HepG2 (cell line): Measurements from ENCODE around the gene ACAN.

Experiments
- DPF2 ChIP-seq: sonication (generic); formaldehyde crosslinking; IDR thresholded peaks from 2 replicates; pipeline ENCODE4 v1.4.0; 2020; ENCODE audit warnings: mild to moderate bottlenecking, low read depth, missing genetic modification reagents, borderline replicate concordance
- EP300 ChIP-seq, 3 experiments: sonication (generic) in 1 of 3; formaldehyde crosslinking in 1 of 3; IDR thresholded peaks; 2 replicates each; pipeline versions ENCODE4 v1.5.1 to v1.6.1; 2011 to 2020; ENCODE audit warnings: low read depth in 2 of 3, low read length in 2 of 3, borderline replicate concordance in 1 of 3, improper control_type of control experiment in 1 of 3, mild to moderate bottlenecking in 1 of 3, missing genetic modification reagents in 1 of 3, moderate library complexity in 1 of 3
- FOXA1 ChIP-seq, 2 experiments: fragments of 450-650 bp in 1 of 2; sonication (generic) in 1 of 2; formaldehyde crosslinking in 1 of 2; IDR thresholded peaks; 2 replicates each; pipeline versions ENCODE4 v1.4.0 to v1.6.1; 2016 to 2020; ENCODE audit warnings: missing genetic modification reagents in 1 of 2
- HCFC1 ChIP-seq: fragments of 150-350 bp; IDR thresholded peaks from 2 replicates; pipeline ENCODE4 v1.6.1; 2014; ENCODE audit warnings: low read depth, low read length
- THAP11 ChIP-seq: IDR thresholded peaks from 2 replicates; pipeline ENCODE4 v1.6.1; 2016; ENCODE audit warnings: missing biosample characterization, missing genetic modification reagents
- TF ChIP-seq, protein P1 (sequence below): sonication (generic); formaldehyde crosslinking; IDR thresholded peaks from 2 replicates; pipeline ENCODE4 v1.4.0; 2020; ENCODE audit warnings: mild to moderate bottlenecking, missing genetic modification reagents
- TF ChIP-seq, protein P2 (sequence below): sonication (generic); formaldehyde crosslinking; IDR thresholded peaks from 2 replicates; pipeline ENCODE4 v1.5.0; 2020; ENCODE audit warnings: mild to moderate bottlenecking, missing genetic modification reagents, moderate library complexity
- TF ChIP-seq, protein P3 (sequence below): sonication (generic); formaldehyde crosslinking; IDR thresholded peaks from 2 replicates; pipeline ENCODE4 v1.8.0; 2022; ENCODE audit warnings: mild to moderate bottlenecking, missing genetic modification reagents; ENCODE audit not compliant: insufficient replicate concordance

DNA sequence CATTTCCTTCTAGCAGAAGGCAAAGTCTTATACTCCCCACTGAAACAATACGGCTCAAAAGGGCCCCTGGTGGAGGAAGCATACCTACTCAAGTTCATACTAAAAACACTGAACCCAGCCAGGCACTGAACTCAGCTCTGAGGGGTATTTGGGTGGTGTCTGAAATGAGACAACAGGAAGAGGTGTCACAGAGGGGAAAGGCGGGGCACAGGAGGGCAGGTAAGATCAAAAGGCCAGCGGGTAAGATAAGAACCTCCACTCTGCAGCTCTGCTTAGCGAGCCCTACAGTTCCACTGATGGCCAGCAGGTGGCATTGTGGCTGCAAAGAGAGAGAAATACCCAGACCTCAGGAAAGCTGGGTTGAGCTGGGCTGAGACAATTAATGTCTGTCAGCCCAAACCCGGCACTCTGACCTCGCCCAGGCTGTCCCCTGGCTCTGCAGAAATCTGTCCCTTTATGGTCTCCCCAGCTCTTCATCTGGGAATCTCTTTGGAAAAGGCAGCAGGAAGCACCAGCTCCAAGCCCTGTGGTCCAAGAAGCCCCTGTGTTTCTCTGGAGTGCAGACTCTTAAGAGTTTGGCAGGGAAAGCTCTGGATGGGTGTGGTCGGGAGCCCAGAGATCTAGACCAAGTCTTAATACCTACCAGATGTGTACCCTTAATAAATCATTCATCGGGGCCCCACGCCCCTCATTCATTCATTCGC lies 101.5 kb downstream of the ACAN start:
- TF ChIP-seq, protein P1, sequence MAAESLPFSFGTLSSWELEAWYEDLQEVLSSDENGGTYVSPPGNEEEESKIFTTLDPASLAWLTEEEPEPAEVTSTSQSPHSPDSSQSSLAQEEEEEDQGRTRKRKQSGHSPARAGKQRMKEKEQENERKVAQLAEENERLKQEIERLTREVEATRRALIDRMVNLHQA (CRISPR knock-in tag), result no peak
- TF ChIP-seq, protein P2, sequence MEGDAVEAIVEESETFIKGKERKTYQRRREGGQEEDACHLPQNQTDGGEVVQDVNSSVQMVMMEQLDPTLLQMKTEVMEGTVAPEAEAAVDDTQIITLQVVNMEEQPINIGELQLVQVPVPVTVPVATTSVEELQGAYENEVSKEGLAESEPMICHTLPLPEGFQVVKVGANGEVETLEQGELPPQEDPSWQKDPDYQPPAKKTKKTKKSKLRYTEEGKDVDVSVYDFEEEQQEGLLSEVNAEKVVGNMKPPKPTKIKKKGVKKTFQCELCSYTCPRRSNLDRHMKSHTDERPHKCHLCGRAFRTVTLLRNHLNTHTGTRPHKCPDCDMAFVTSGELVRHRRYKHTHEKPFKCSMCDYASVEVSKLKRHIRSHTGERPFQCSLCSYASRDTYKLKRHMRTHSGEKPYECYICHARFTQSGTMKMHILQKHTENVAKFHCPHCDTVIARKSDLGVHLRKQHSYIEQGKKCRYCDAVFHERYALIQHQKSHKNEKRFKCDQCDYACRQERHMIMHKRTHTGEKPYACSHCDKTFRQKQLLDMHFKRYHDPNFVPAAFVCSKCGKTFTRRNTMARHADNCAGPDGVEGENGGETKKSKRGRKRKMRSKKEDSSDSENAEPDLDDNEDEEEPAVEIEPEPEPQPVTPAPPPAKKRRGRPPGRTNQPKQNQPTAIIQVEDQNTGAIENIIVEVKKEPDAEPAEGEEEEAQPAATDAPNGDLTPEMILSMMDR (CRISPR knock-in tag), result peak; percentile 95
- TF ChIP-seq EP300 (IDR thresholded peaks at IDR 0.05; ENCODE audit: low read depth in 2 of 2, low read length in 2 of 2), result no peak
- TF ChIP-seq EP300 (CRISPR knock-in tag; IDR thresholded peaks at IDR 0.05; ENCODE audit: borderline replicate concordance), result no peak
- TF ChIP-seq, protein P3, sequence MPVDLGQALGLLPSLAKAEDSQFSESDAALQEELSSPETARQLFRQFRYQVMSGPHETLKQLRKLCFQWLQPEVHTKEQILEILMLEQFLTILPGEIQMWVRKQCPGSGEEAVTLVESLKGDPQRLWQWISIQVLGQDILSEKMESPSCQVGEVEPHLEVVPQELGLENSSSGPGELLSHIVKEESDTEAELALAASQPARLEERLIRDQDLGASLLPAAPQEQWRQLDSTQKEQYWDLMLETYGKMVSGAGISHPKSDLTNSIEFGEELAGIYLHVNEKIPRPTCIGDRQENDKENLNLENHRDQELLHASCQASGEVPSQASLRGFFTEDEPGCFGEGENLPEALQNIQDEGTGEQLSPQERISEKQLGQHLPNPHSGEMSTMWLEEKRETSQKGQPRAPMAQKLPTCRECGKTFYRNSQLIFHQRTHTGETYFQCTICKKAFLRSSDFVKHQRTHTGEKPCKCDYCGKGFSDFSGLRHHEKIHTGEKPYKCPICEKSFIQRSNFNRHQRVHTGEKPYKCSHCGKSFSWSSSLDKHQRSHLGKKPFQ (CRISPR knock-in tag), result no peak
- no peak for TF ChIP-seq FOXA1 (IDR thresholded peaks at IDR 0.05)
- no peak for TF ChIP-seq FOXA1 (CRISPR knock-in tag; IDR thresholded peaks at IDR 0.05)
- TF ChIP-seq HCFC1, result no peak
- TF ChIP-seq THAP11, result no peak
- TF ChIP-seq DPF2 (CRISPR knock-in tag), result no peak
